Transverse colon (tissue), 4 donors: ENCODE measurements around the gene ATF6. TPM values are rescaled to one million over a fixed set of nuclear protein-coding genes. Genes with fewer than 3 reads are reported as not detected.

Experiments used
- DNase-seq: peaks from one replicate; pipeline ENCODE4 v3.0.0-alpha.2; 2019
- H3K27ac ChIP-seq, 4 donors: fragments of 200-600 bp; sonication (generic); 2 replicates each; pipeline ENCODE4 v1.5.1; 2016 to 2018; ENCODE audit warnings: inconsistent platforms in 4 of 4
- H3K27me3 ChIP-seq: fragments of 200-600 bp; sonication (generic); 2 replicates; pipeline ENCODE4 v1.5.1; 2017; ENCODE audit warnings: inconsistent platforms
- H3K36me3 ChIP-seq, 4 donors: fragments of 200-600 bp; sonication (generic); 2 replicates each; pipeline ENCODE4 v1.5.1; 2017 to 2019; ENCODE audit warnings: inconsistent platforms in 4 of 4
- H3K4me1 ChIP-seq, 4 donors: fragments of 200-600 bp; sonication (generic); 2 replicates each; pipeline ENCODE4 v1.5.1; 2017 to 2020; ENCODE audit warnings: inconsistent platforms in 4 of 4
- H3K4me3 ChIP-seq, 4 donors: fragments of 200-600 bp; sonication (generic); 1 replicate in 1 of 4; 2 replicates in 3 of 4; pipeline versions ENCODE4 v1.5.1 to v1.6.1; 2017 to 2019; ENCODE audit warnings: inconsistent platforms in 4 of 4
- H3K9me3 ChIP-seq, 2 donors: fragments of 200-600 bp; sonication (generic); 2 replicates each; pipeline ENCODE4 v1.5.1; 2017 to 2019; ENCODE audit warnings: inconsistent platforms in 2 of 2
- EP300 ChIP-seq: sonication (generic); formaldehyde crosslinking; IDR thresholded peaks from one replicate; pipeline ENCODE4 v1.6.1; 2017; ENCODE audit warnings: antibody characterized with exemption, low read depth
- POLR2A ChIP-seq: fragments of 450-650 bp; IDR thresholded peaks from one replicate; pipeline ENCODE4 v1.6.1; 2016; ENCODE audit warnings: antibody characterized with exemption, mild to moderate bottlenecking, moderate library complexity
- POLR2AphosphoS5 ChIP-seq, 3 donors: sonication (generic); formaldehyde crosslinking; IDR thresholded peaks; one replicate each; pipeline ENCODE4 v1.6.1; 2016; ENCODE audit warnings: antibody characterized with exemption in 3 of 3
- WGBS, 2 donors: methylation state at CpG; one replicate each; pipeline ENCODE4 v1.1.5; 2018; ENCODE audit warnings: low coverage in 1 of 2; 5-methylcytosine and 5-hydroxymethylcytosine counted together
- in situ Hi-C, 4 donors: fragments of 200-750 bp; cut with MboI; loops; one replicate each; pipeline versions ENCODE4 v1.15.0 to v1.15.1; 2017; ENCODE audit warnings: low sequenced_read_pairs in 3 of 4, low pct_ligation_motif_present in 1 of 4, low pct_unique_long_range_greater_than_20kb in 1 of 4
- intact Hi-C: fragments of 100-400 bp; cut with DNase I; formaldehyde crosslinking; loops from one replicate; pipeline ENCODE4 v1.15.1; 2023; ENCODE audit warnings: low total_unique reads
- total RNA-seq, 4 donors: library from RNA; depleted of rRNA; stranded (reverse); fragments of >200 nt; gene quantifications; one replicate each; pipeline ENCODE4 v1.1.0, GENCODE V29; 2016
- TF ChIP-seq, protein P1 (sequence below), 5 experiments: fragments of 200-600 bp in 3 of 5; fragments of 450-650 bp in 2 of 5; sonication (generic) in 3 of 5; IDR thresholded peaks; 1 replicate in 2 of 5; 2 replicates in 3 of 5; pipeline ENCODE4 v1.5.1; 2016 to 2017; ENCODE audit warnings: antibody characterized with exemption in 5 of 5, inconsistent platforms in 3 of 5, mild to moderate bottlenecking in 2 of 5, moderate library complexity in 1 of 5

Gene ATF6
- total RNA-seq, 4 donors from 2014 or later: 10.8 to 45.8 (median 23.0) TPM

DNA sequence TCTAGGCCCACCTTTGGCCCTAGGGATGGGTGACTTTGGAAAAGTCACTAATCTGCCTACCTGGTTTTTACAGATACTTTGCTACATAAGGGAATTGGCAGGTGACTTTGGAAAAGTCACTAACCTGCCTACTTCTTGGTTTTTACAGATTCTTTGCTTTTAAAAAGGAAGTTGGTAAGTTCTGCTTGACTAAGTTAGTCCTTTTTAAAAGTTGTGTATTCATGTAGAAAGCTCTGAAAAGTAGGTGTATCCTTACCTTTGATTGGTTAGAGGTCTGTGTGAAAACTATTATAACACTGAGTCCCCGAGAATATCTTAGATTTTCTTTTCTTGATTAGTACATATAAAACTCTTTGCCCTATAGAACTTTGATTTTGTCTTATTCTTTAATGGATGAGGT lies 12.4 kb downstream of the ATF6 start:
- 80 to 83% methylated on average over 1 of the region's 1 CpG for WGBS, 2 donors
- in situ Hi-C loops: loop anchor here in 2 of 4 donors (25.0 kb wide), 2 partner anchors 259 to 609 kb away; partner anchors contain the start of genes C1orf226 (in 1 of the 2) and SPATA46 (in 1 of the 2)

DNA sequence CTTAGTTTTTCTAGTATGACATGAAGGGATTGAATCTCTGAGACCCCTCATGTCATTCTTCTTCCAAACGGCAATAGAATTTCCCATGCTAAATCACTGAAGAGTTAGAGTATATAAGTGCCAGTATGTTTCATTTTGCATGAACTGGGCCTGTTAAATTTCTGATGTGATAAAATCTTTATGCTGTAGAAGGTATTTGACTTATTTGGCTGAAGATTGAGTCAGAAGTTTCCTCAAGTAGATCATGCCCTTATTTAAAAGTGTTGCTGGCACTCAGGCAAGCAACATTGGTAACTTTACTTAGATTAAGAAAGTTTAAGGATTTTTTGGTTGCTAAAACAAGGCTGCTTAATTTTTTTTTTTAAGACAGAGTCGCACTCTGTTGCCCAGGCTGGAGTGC lies 13.3 kb downstream of the ATF6 start:
- in situ Hi-C loops: loop anchor here in 2 of 4 donors (25.0 kb wide), 2 partner anchors 258 to 608 kb away; partner anchors contain the start of genes C1orf226 (in 1 of the 2) and SPATA46 (in 1 of the 2)
- H3K36me3 ChIP-seq: peaks cover 0 to 15% (median 7%) of the 10 kb centered on the region in 4 donors
- DNase-seq: no peak
- no peak for TF ChIP-seq POLR2AphosphoS5 (IDR thresholded peaks at IDR 0.05)
- TF ChIP-seq EP300: no peak
- TF ChIP-seq, protein P1, sequence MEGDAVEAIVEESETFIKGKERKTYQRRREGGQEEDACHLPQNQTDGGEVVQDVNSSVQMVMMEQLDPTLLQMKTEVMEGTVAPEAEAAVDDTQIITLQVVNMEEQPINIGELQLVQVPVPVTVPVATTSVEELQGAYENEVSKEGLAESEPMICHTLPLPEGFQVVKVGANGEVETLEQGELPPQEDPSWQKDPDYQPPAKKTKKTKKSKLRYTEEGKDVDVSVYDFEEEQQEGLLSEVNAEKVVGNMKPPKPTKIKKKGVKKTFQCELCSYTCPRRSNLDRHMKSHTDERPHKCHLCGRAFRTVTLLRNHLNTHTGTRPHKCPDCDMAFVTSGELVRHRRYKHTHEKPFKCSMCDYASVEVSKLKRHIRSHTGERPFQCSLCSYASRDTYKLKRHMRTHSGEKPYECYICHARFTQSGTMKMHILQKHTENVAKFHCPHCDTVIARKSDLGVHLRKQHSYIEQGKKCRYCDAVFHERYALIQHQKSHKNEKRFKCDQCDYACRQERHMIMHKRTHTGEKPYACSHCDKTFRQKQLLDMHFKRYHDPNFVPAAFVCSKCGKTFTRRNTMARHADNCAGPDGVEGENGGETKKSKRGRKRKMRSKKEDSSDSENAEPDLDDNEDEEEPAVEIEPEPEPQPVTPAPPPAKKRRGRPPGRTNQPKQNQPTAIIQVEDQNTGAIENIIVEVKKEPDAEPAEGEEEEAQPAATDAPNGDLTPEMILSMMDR (IDR thresholded peaks at IDR 0.05): no peak
- TF ChIP-seq POLR2A: no peak
- intact Hi-C loops: no loop called here
- no peak overlapping the region for H3K27ac ChIP-seq
- H3K27me3 ChIP-seq: no peaks in the 10 kb centered on the region
- no peaks in the 10 kb centered on the region for H3K9me3 ChIP-seq
- H3K4me3 ChIP-seq: no peak overlapping the region
- peaks cover 0 to 9% (median 0%) of the 10 kb centered on the region in 4 donors for H3K4me1 ChIP-seq
- WGBS, 2 donors: 67 to 77% methylated on average over 1 to 2 of the region's 2 CpGs

More for the DNA sequence above, 12.4 kb downstream of the ATF6 start:
- intact Hi-C loops: no loop called here
- H3K27me3 ChIP-seq: no peaks in the 10 kb centered on the region
- H3K36me3 ChIP-seq: peaks cover 0 to 11% (median 3%) of the 10 kb centered on the region in 4 donors
- TF ChIP-seq, protein P1 (IDR thresholded peaks at IDR 0.05): no peak
- TF ChIP-seq EP300: no peak
- TF ChIP-seq POLR2AphosphoS5 (IDR thresholded peaks at IDR 0.05): no peak
- TF ChIP-seq POLR2A: no peak
- no peak overlapping the region for H3K27ac ChIP-seq
- DNase-seq: no peak
- H3K9me3 ChIP-seq: no peaks in the 10 kb centered on the region
- H3K4me1 ChIP-seq: peaks cover 0 to 9% (median 0%) of the 10 kb centered on the region in 4 donors
- no peak overlapping the region for H3K4me3 ChIP-seq

DNA sequence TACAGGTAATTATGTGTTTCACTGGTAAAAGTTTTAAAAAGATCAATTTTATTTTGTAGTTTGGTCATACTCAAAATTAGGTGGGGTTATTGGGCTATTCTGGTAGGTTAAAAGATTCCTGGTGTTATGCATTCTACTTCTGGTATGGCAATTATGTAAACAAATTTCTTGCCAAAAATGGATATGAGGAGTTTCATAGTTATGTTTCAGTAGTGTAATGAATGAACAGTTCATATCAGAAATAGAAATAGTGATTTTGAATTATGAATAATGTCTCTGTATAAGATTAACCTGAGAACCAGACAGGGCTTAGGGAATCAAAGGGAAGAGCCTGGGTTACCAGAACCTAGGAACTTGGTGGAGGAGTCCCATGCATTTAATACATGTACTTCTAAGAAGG lies 15.9 kb downstream of the ATF6 start:
- TF ChIP-seq, protein P1 (IDR thresholded peaks at IDR 0.05): no peak
- TF ChIP-seq EP300: no peak
- no peak for TF ChIP-seq POLR2AphosphoS5 (IDR thresholded peaks at IDR 0.05)
- TF ChIP-seq POLR2A: no peak
- Histone ChIP-seq H3K9me3 (no peaks in the 10 kb centered on the region), H3K27me3 (no peaks in the 10 kb centered on the region), H3K27ac (no peak overlapping the region), H3K4me3 (no peak overlapping the region), H3K36me3 (peaks cover 0 to 41% (median 15%) of the 10 kb centered on the region in 4 donors), H3K4me1 (peaks cover 0 to 3% (median 0%) of the 10 kb centered on the region in 4 donors)
- intact Hi-C loops (no loop called here), in situ Hi-C loops (loop anchor here in 2 of 4 donors (25.0 kb wide), 2 partner anchors 255 to 605 kb away; partner anchors contain the start of genes C1orf226 (in 1 of the 2) and SPATA46 (in 1 of the 2))
- DNase-seq: no peak

- Histone ChIP-seq H3K27ac (no peak overlapping the region), H3K4me1 (no peaks in the 10 kb centered on the region), H3K27me3 (no peaks in the 10 kb centered on the region), H3K36me3 (peaks cover 0 to 50% (median 18%) of the 10 kb centered on the region in 4 donors), H3K4me3 (no peak overlapping the region), H3K9me3 (no peaks in the 10 kb centered on the region)
- DNase-seq: no peak
- in situ Hi-C loops (loop anchor here in 2 of 4 donors (25.0 kb wide), 2 partner anchors 254 to 604 kb away; partner anchors contain the start of genes C1orf226 (in 1 of the 2) and SPATA46 (in 1 of the 2)), intact Hi-C loops (no loop called here)
- WGBS, 2 donors: 93 to 100% methylated on average over 3 to 4 of the region's 4 CpGs
- TF ChIP-seq POLR2AphosphoS5 (IDR thresholded peaks at IDR 0.05): no peak
- no peak for TF ChIP-seq EP300
- TF ChIP-seq POLR2A: no peak
- TF ChIP-seq, protein P1 (IDR thresholded peaks at IDR 0.05): no peak
Measured at GRCh38 chr1:161782886-161783285, 16.8 kb downstream of the ATF6 start.
